ENCODE measurements around the gene HTRA1.

GRCh38 chr10:122515588-122516231, 54.4 kb downstream of the HTRA1 start:
- no peak for TF ChIP-seq CTCF (IDR thresholded peaks at IDR 0.05 in 8 of 11, conservative IDR thresholded peaks at IDR 0.05 in 3 of 11)
- TF ChIP-seq POLR2AphosphoS5 (IDR thresholded peaks at IDR 0.05): peak; percentile 35 to 69 (median 36)
- TF ChIP-seq POLR2A (IDR thresholded peaks at IDR 0.05): no peak
